ENCODE measurements around the gene PTGS1.
"Not testable (repeated sequence)": the region's sequence is repeated elsewhere in the genome, so short reads cannot be mapped to it uniquely, and the experiment has no call there.

The PTGS1 gene

GRCh38 chr9:122370869-122371755 is at the start of gene PTGS1:
PTGS1 (plus strand) TSS chr9:122371024; CDS start chr9:122371085, 61 bp downstream.
- DNase-seq (ENCODE audit: low read depth) = no peak

- no peak for DNase-seq (ENCODE audit: low read depth)
Observed at GRCh38 chr9:122322553-122322952, 48.3 kb upstream of the PTGS1 start.

GRCh38 chr9:122324665-122325064 is 46.2 kb upstream of the PTGS1 start:
- DNase-seq (ENCODE audit: low read depth) = not testable (repeated sequence)

GRCh38 chr9:122325124-122325523 is 45.7 kb upstream of the PTGS1 start:
- DNase-seq (ENCODE audit: low read depth) = no peak

- no peak for DNase-seq (ENCODE audit: low read depth)
Observed at GRCh38 chr9:122327175-122327574, 43.6 kb upstream of the PTGS1 start.

- no peak for DNase-seq (ENCODE audit: low read depth)
Observed at GRCh38 chr9:122329597-122329996, 41.2 kb upstream of the PTGS1 start.

- DNase-seq (ENCODE audit: low read depth) = not testable (repeated sequence)
Observed at GRCh38 chr9:122330466-122330865, 40.4 kb upstream of the PTGS1 start.

GRCh38 chr9:122331523-122331927 is 39.3 kb upstream of the PTGS1 start:
- no peak for DNase-seq (ENCODE audit: low read depth)

GRCh38 chr9:122332083-122332482 is 38.7 kb upstream of the PTGS1 start:
- no peak for DNase-seq (ENCODE audit: low read depth)

- no peak for DNase-seq (ENCODE audit: low read depth)
Observed at GRCh38 chr9:122332644-122333043, 38.2 kb upstream of the PTGS1 start.

GRCh38 chr9:122333169-122333808 is 37.5 kb upstream of the PTGS1 start:
- no peak for DNase-seq (ENCODE audit: low read depth)

- DNase-seq (ENCODE audit: low read depth) = no peak
Observed at GRCh38 chr9:122334916-122335315, 35.9 kb upstream of the PTGS1 start.

GRCh38 chr9:122336189-122336588 is 34.6 kb upstream of the PTGS1 start:
- no peak for DNase-seq (ENCODE audit: low read depth)

- no peak for DNase-seq (ENCODE audit: low read depth)
Observed at GRCh38 chr9:122336866-122337555, 33.8 kb upstream of the PTGS1 start.

- DNase-seq (ENCODE audit: low read depth) = no peak
Observed at GRCh38 chr9:122337556-122337929, 33.3 kb upstream of the PTGS1 start.

- no peak for DNase-seq (ENCODE audit: low read depth)
Observed at GRCh38 chr9:122338536-122338935, 32.3 kb upstream of the PTGS1 start.

- DNase-seq (ENCODE audit: low read depth) = no peak
Observed at GRCh38 chr9:122338994-122339393, 31.8 kb upstream of the PTGS1 start.

- no peak for DNase-seq (ENCODE audit: low read depth)
Observed at GRCh38 chr9:122339579-122339978, 31.2 kb upstream of the PTGS1 start.

GRCh38 chr9:122340161-122340560 is 30.7 kb upstream of the PTGS1 start:
- DNase-seq (ENCODE audit: low read depth) = no peak

GRCh38 chr9:122342323-122343050 is 28.3 kb upstream of the PTGS1 start:
- no peak for DNase-seq (ENCODE audit: low read depth)

- no peak for DNase-seq (ENCODE audit: low read depth)
Observed at GRCh38 chr9:122346478-122347347, 24.1 kb upstream of the PTGS1 start.

All from fibroblast of the conjunctiva (primary cell).